IPS-18c (cell line): Measurements from ENCODE around the gene LOXL1.
"Not testable (repeated sequence)": the region's sequence is repeated elsewhere in the genome, so short reads cannot be mapped to it uniquely, and the experiment has no call there.

Source experiments
- H3K4me3 ChIP-seq: 2 replicates; pipeline ENCODE4 v1.7.0; 2013; ENCODE audit warnings: low read depth, mild to moderate bottlenecking, low read length, moderate library complexity; ENCODE audit not compliant: insufficient read depth
- H3K9me3 ChIP-seq: one replicate; pipeline ENCODE4 v1.6.1; 2013; ENCODE audit warnings: mild to moderate bottlenecking, low read length, moderate library complexity; ENCODE audit not compliant: control insufficient read depth, insufficient read depth

The LOXL1 gene

DNA sequence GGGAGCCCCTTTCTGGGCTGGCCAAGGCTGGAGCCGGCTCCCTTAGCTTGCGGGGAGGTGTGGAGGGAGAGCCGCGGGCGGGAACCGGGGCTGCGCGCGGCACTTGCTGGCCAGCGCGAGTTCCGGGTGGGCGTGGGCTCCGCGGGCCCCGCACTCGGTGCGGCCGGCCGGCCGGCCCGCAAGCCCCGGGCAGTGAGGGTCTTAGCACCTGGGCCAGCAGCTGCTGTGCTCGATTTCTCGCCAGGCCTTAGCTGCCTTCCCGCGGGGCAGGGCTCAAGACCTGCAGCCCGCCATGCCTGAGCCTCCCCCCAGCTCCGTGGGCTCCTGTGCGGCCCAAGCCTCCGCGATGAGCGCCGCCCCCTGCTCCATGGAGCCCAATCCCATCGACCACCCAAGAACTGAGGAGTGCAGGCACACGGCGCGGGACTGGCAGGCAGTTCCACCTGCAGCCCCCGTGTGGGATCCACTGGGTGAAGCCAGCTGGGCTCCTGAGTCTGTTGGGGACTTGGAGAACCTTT is 47.5 kb downstream of the LOXL1 start:
- not testable (repeated sequence) for H3K4me3 ChIP-seq, H3K9me3 ChIP-seq

DNA sequence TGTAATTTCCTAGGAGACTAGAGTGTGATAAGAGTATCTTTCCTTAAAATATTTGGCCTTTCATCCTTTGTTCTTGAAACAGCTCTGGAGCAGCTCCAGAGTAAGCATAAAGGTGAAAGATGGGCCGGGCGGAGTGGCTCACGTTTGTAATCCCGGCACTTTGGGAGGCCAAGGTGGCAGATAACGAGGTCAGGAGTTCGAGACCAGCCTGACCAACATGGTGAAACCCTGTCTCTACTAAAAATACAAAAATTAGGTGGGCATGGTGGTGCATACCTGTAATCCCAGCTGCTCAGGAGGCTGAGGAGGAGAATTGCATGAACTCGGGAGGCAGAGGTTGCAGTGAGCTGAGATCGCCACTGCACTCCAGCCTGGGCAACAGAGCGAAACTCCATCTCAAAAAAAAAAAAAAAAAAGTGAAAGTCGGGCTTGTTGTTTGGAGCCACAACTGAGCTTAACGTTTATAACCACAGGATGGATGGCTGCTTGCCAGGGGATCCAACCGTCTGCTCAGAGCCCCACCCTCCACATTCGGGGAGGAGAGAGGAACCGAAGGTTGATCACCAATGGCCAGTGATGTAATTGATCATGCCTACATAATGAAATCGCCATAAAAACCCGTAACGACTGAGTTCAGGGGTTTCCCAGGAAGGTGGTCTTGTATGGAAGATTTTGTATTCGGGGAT is 49.3 kb downstream of the LOXL1 start:
- not testable (repeated sequence) for H3K9me3 ChIP-seq, H3K4me3 ChIP-seq

GRCh38 chr15:73978896-73979295 is 52.6 kb downstream of the LOXL1 start:
- no peaks in the 10 kb centered on the region for H3K9me3 ChIP-seq
- no peak overlapping the region for H3K4me3 ChIP-seq

DNA sequence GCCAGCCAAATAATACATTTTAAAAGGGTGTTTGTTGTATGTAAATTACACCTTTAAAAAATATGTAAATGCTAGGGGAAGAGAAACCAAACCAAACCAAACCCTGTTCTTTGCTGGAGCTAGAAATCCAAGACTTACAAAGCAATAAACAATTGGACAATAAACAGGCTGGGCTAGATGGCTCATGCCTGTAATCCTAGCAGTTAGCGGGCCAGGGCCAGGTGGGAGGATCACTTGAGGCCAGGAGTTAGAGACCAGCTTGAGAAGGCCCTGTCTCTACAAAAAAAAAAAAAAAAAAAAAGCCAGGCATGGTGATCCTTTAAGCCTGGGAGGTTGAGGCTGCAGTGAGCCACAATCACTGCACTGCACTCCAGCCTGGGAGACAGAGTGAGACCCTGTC is 53.4 kb downstream of the LOXL1 start:
- no peaks in the 10 kb centered on the region for H3K9me3 ChIP-seq
- no peak overlapping the region for H3K4me3 ChIP-seq

GRCh38 chr15:73981761-73982221 is 55.5 kb downstream of the LOXL1 start:
- no peaks in the 10 kb centered on the region for H3K9me3 ChIP-seq
- H3K4me3 ChIP-seq, result no peak overlapping the region

GRCh38 chr15:73982222-73982962 is 56.1 kb downstream of the LOXL1 start:
- Histone ChIP-seq H3K4me3 (no peak overlapping the region), H3K9me3 (no peaks in the 10 kb centered on the region)

DNA sequence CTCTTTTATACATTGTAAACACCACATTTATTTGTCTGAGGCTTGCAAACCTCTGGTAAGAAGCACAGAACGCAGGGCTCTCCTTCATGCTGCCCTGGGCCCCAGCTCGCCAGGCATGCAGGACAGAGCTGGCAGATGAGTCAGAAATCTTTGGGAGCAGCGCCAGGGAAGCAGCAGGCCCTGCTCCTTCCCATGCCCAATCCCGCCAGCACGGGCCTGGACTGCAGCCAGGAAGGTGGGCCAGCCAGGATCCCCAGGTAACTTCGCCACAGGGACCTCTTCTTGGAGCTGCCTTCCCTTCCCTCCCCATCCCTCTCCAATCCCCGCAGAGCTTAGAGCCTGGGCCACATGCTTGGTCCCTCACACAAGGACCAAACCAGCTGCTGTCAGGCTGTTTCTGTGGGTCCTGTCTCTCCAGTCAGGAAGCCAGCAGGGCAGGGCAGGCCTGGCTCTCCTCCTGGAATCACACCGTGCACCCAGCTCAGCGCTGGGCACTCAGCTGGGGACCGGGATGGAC is 57.0 kb downstream of the LOXL1 start:
- H3K9me3 ChIP-seq, result no peaks in the 10 kb centered on the region
- H3K4me3 ChIP-seq, result no peak overlapping the region

- Histone ChIP-seq H3K9me3 (no peaks in the 10 kb centered on the region), H3K4me3 (no peak overlapping the region)
Observed at GRCh38 chr15:73983773-73984172, 57.5 kb downstream of the LOXL1 start.

GRCh38 chr15:73984208-73984979 is 58.1 kb downstream of the LOXL1 start:
- Histone ChIP-seq H3K4me3 (no peak overlapping the region), H3K9me3 (no peaks in the 10 kb centered on the region)

DNA sequence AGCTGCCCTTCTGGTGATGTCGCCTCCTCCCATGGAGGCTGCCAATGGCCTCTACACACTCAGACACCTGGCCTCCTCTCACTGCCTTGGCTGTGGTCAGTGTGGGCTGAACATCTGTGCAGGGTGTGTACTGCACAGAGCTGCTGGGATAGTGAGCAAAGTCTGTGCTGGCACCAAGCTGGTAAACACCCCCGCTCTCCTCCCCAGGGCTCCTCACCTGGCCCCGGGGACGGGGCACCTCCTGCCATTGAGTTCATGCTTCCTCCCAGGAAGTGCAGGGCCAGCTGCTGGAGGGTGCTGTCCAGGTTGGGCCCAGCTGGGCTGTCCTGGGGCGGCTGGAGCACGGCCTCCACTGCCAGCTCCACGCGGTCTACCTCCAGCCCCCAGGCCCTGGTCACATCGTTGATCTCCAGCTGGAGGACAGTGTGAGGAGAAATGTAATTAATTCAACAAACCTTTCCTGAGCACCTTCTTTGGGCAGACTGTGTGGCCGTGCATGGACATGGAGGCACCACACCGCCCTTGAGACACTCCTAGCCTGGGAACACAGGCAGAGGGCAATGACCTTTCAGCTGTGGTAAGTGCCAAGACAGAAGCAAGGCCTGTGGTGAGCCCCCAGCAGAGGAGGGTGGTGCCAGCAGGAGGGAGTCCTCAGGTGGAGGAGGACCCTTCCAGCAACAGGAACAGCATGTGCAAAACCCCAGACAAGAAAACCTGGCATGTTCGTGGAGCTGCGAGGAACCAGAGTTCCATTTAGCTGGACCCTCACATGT is 59.0 kb downstream of the LOXL1 start:
- no peaks in the 10 kb centered on the region for H3K9me3 ChIP-seq
- no peak overlapping the region for H3K4me3 ChIP-seq

GRCh38 chr15:73986055-73986775 is 60.0 kb downstream of the LOXL1 start:
- Histone ChIP-seq H3K9me3 (no peaks in the 10 kb centered on the region), H3K4me3 (no peak overlapping the region)

DNA sequence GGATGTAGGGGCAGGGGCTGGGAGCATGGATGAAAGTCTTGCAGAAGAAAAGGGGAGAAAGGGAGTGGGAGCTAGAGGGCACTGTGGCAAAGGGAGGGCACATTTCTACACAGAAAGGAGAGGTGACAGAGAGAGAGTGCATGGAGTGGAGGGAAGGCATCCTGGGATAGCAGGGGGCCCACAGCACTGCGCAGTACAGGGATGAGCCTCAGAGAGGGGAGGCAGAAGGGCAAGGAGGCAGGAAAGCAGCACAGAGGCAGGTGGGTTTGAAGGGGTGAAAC is 60.5 kb downstream of the LOXL1 start:
- H3K9me3 ChIP-seq, result no peaks in the 10 kb centered on the region
- no peak overlapping the region for H3K4me3 ChIP-seq

DNA sequence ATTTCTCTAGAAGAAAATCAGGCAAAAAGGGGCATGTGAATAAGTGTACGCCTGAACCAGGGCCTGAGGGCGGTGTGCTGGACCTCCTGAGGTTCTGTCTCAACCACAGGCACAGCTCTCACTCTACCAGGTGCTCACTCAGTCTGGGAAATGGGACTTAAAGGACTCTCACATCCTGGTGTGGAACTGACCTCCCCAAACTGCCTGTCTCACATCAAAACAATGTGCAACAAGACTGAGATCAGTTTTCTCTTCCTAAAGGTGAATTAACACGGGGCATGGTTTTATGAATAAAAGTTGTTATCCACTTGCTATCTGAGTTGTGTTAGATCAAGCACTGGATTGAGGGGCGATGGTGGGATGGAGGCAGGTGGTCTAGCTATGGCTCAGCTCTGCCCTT is 61.0 kb downstream of the LOXL1 start:
- Histone ChIP-seq H3K4me3 (no peak overlapping the region), H3K9me3 (no peaks in the 10 kb centered on the region)

DNA sequence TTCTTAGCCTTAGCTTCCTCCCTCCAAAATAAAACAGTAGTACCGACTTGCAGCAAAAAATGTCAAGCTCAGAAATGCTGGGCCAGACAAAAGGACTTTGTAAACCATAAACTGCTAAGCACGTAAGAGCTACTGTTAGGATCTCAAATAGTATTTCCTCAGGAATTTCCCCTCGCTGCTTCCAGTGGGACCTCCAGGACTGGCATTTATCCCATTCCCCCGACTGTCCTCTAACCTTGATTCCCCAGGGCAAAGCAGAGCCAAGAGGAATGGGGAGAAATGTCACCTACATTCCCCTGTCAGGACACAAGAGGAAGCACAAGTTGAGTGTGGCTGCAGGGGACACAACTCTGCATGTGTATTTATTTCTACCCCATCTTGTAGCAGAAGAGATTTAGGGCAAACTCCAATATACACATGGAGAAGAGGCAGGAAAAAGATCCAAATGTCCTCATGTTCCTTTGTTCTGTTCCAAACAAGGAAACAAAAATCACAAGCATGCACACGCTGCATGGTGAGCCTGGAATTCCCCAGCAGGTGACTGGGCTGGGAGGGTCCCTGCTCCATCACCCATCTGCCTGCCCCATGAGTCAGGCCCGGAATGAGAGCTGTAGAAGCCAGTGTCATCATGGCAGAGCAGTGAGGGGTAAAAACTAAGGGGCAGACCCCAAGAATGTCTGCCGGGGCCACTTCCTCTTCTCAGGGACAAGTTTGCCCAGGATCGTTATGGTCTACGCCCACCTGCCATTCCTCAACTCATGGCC is 61.6 kb downstream of the LOXL1 start:
- H3K4me3 ChIP-seq, result no peak overlapping the region
- no peaks in the 10 kb centered on the region for H3K9me3 ChIP-seq

GRCh38 chr15:73988445-73988969 is 62.2 kb downstream of the LOXL1 start:
- no peaks in the 10 kb centered on the region for H3K9me3 ChIP-seq
- no peak overlapping the region for H3K4me3 ChIP-seq
